HG02981 (cell line): ENCODE measurements around the gene EDN1.

Source experiments
- ATAC-seq: cut with Tn5 transposase; IDR thresholded peaks from one replicate; pipeline ENCODE4 v1.9.1; 2021; ENCODE audit warnings: mild to moderate bottlenecking, moderate library complexity; ENCODE audit not compliant: unreplicated experiment

EDN1 gene

GRCh38 chr6:12293931-12294807, 4.0 kb downstream of the EDN1 start:
- no peak for ATAC-seq

- no peak for ATAC-seq
These were observed 4.8 kb downstream of the EDN1 start for GRCh38 chr6:12294851-12295536.

- ATAC-seq, result no peak
These were observed 5.5 kb downstream of the EDN1 start for GRCh38 chr6:12295558-12296254.

GRCh38 chr6:12296255-12296573, 6.1 kb downstream of the EDN1 start:
- no peak for ATAC-seq

- ATAC-seq, result no peak
These were observed 6.4 kb downstream of the EDN1 start for GRCh38 chr6:12296604-12297003.

- ATAC-seq, result no peak
These were observed 7.3 kb downstream of the EDN1 start for GRCh38 chr6:12297363-12298016.

- ATAC-seq, result no peak
These were observed 8.1 kb downstream of the EDN1 start for GRCh38 chr6:12298017-12298978.

GRCh38 chr6:12298995-12299394, 8.8 kb downstream of the EDN1 start:
- no peak for ATAC-seq

- ATAC-seq, result no peak
These were observed 10.9 kb downstream of the EDN1 start for GRCh38 chr6:12301018-12301417.

GRCh38 chr6:12304487-12304886, 14.3 kb downstream of the EDN1 start:
- ATAC-seq, result no peak

- ATAC-seq, result no peak
These were observed 18.9 kb downstream of the EDN1 start for GRCh38 chr6:12309070-12309469.

- ATAC-seq, result no peak
These were observed 20.9 kb downstream of the EDN1 start for GRCh38 chr6:12311106-12311505.

- ATAC-seq, result no peak
These were observed 22.6 kb downstream of the EDN1 start for GRCh38 chr6:12312736-12313135.

GRCh38 chr6:12313306-12313991, 23.3 kb downstream of the EDN1 start:
- ATAC-seq, result no peak

- ATAC-seq, result no peak
These were observed 23.9 kb downstream of the EDN1 start for GRCh38 chr6:12313992-12314589.

GRCh38 chr6:12314751-12315150, 24.6 kb downstream of the EDN1 start:
- no peak for ATAC-seq

- ATAC-seq, result no peak
These were observed 25.3 kb downstream of the EDN1 start for GRCh38 chr6:12315292-12316081.

- ATAC-seq, result no peak
These were observed 28.6 kb downstream of the EDN1 start for GRCh38 chr6:12318749-12319148.
